ENCODE measurements around the gene NAALAD2.
"Not testable (repeated sequence)": the region's sequence is repeated elsewhere in the genome, so short reads cannot be mapped to it uniquely, and the experiment has no call there.

NAALAD2 gene

DNA sequence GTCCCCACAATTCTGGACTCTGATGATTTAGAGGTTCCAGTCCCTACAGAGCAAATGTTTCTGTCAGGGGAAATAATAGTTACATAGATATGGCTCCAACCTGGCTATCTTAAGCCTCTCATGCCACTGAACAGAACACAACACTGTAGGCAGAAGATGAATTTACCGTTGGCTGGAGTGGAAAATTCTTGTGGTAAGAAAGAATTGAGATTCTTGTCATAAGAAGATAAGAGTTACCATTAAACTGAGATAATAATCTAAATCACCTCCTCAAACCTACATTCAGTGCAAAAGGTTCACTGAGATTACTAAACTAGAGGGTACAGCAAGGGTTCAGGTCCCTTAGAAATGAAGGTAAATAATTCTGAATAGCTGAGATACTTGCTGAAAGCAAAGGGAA is 10.1 kb upstream of the NAALAD2 start:
- TF ChIP-seq, protein P1, sequence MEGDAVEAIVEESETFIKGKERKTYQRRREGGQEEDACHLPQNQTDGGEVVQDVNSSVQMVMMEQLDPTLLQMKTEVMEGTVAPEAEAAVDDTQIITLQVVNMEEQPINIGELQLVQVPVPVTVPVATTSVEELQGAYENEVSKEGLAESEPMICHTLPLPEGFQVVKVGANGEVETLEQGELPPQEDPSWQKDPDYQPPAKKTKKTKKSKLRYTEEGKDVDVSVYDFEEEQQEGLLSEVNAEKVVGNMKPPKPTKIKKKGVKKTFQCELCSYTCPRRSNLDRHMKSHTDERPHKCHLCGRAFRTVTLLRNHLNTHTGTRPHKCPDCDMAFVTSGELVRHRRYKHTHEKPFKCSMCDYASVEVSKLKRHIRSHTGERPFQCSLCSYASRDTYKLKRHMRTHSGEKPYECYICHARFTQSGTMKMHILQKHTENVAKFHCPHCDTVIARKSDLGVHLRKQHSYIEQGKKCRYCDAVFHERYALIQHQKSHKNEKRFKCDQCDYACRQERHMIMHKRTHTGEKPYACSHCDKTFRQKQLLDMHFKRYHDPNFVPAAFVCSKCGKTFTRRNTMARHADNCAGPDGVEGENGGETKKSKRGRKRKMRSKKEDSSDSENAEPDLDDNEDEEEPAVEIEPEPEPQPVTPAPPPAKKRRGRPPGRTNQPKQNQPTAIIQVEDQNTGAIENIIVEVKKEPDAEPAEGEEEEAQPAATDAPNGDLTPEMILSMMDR (IDR thresholded peaks at IDR 0.05; ENCODE audit: low read depth, low read length) = no peak
- Histone ChIP-seq H3K36me3 (no peaks in the 10 kb centered on the region), H3K4me3 (ENCODE audit: low read depth, low read length) (no peak overlapping the region), H3K4me1 (no peaks in the 10 kb centered on the region), H3K9me3 (no peaks in the 10 kb centered on the region), H3K27me3 (no peaks in the 10 kb centered on the region)
- DNase-seq = no peak

DNA sequence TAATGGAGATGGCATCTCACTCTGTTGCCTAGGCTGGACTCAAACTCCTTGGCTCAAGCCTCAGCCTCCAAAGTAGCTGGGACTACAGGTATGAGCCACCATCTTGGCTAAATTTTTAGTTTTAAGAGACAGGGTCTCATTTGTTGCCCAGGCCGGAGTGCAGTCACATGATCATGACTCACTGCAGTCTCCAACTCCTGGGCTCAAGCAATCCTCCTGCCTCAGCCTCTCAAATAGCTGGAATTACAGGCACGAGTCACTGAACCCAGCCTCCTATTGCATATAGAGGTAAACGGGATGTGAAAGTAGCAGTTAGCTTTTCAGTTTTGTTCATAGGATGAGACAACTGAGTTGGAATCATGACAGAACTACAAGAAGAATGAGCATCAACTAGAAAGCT is 9.5 kb upstream of the NAALAD2 start:
- H3K9me3 ChIP-seq = no peaks in the 10 kb centered on the region
- no peaks in the 10 kb centered on the region for H3K36me3 ChIP-seq
- DNase-seq = no peak
- no peaks in the 10 kb centered on the region for H3K4me1 ChIP-seq
- H3K4me3 ChIP-seq (ENCODE audit: low read depth, low read length) = no peak overlapping the region
- TF ChIP-seq, protein P1 (IDR thresholded peaks at IDR 0.05; ENCODE audit: low read depth, low read length) = no peak
- H3K27me3 ChIP-seq = no peaks in the 10 kb centered on the region

DNA sequence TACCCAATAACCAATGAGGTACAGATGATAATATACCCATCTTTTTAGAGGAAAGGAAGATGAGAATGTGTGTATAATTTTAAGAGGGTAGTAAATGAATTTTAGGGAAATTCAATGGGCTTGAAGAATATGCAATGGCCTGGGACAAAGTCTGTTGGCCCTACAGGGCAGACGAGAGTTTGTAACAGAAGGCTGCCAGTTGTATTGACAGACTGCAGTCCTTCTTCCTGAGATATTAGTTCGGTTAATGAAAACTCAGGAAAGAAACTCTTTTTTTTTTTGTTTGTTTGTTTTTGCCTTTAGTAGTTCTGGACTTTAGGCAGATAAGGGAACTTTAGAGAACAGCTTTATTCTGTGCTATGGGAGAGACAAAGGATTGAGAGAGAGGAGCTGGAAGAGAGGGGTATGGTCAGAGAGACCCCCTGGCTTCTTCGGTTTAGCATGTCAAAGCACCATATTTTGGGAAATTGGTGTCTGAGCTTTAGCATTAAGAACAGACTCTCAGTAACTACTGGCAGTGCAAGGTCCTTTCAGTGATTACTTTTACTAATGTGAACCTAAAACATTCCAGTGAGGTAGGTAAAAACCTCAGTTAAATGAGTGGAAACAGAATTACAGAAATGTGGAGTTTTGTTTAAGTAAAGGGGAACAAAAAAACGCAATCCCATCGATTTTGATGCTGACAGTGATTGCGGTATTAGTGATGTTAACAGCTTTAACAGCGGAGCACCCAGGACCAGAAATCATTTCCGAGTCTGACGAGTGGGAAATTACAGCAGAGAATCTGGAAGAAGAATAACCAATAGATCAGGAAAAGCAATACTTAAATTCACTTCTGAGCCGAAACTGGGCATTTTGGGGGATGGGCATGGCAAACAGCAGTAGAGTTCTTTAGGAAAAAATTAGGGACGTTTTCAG is 644 bp upstream of the NAALAD2 start:
- H3K4me3 ChIP-seq (ENCODE audit: low read depth, low read length) = peak overlapping the region; percentile 84
- no peaks in the 10 kb centered on the region for H3K36me3 ChIP-seq
- DNase-seq = no peak
- H3K4me1 ChIP-seq = peaks cover 6% of the 10 kb centered on the region
- no peaks in the 10 kb centered on the region for H3K9me3 ChIP-seq
- TF ChIP-seq, protein P1 (IDR thresholded peaks at IDR 0.05; ENCODE audit: low read depth, low read length) = no peak
- H3K27me3 ChIP-seq = no peaks in the 10 kb centered on the region

DNA sequence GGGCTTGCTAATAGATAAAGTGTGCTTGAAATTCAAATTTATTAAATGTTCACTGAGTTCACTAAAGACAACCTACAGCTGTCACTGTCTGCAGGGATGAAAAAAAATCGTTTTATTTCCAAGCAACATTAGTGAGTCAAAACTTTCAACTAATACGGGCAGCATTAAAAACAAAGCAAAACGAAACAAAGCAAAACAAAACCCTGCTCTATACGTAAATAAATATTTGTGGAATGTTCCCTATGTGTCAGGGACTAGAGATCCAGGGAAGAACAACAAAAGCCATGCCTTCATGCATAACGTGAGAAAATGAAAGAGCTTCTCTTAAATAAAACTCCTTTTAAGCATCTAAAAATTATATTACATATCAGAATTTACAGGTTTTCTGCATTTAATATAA is 553 bp downstream of the NAALAD2 start:
- no peaks in the 10 kb centered on the region for H3K9me3 ChIP-seq
- peaks cover 11% of the 10 kb centered on the region for H3K4me1 ChIP-seq
- H3K4me3 ChIP-seq (ENCODE audit: low read depth, low read length) = peak overlapping the region; percentile 84
- TF ChIP-seq, protein P1 (IDR thresholded peaks at IDR 0.05; ENCODE audit: low read depth, low read length) = no peak
- no peak for DNase-seq
- peaks cover 6% of the 10 kb centered on the region; the same call in 1 of the 2 replicates for H3K36me3 ChIP-seq
- H3K27me3 ChIP-seq = no peaks in the 10 kb centered on the region

DNA sequence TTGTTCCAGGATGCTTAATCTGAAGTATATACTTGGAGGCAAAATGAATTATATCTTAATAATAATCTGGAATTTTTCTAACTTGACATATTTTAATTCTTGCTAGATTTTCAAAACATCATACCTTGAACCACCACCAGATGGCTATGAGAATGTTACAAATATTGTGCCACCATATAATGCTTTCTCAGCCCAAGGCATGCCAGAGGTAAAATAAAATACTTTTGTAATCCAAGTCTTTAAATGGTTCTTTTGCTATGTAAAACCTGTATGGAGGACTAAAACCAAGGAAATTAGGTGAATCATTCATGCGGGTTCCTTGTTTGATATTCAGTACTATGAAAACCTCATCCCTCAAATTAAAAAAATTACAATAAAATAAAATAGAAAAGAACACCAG is 14.4 kb downstream of the NAALAD2 start:
- H3K27me3 ChIP-seq = no peaks in the 10 kb centered on the region
- peaks cover 35% of the 10 kb centered on the region for H3K36me3 ChIP-seq
- TF ChIP-seq, protein P1 (IDR thresholded peaks at IDR 0.05; ENCODE audit: low read depth, low read length) = peak; percentile 21; the same call in 1 of the 2 replicates
- no peak overlapping the region for H3K4me3 ChIP-seq (ENCODE audit: low read depth, low read length)
- H3K4me1 ChIP-seq = no peaks in the 10 kb centered on the region
- H3K9me3 ChIP-seq = no peaks in the 10 kb centered on the region
- no peak for DNase-seq

DNA sequence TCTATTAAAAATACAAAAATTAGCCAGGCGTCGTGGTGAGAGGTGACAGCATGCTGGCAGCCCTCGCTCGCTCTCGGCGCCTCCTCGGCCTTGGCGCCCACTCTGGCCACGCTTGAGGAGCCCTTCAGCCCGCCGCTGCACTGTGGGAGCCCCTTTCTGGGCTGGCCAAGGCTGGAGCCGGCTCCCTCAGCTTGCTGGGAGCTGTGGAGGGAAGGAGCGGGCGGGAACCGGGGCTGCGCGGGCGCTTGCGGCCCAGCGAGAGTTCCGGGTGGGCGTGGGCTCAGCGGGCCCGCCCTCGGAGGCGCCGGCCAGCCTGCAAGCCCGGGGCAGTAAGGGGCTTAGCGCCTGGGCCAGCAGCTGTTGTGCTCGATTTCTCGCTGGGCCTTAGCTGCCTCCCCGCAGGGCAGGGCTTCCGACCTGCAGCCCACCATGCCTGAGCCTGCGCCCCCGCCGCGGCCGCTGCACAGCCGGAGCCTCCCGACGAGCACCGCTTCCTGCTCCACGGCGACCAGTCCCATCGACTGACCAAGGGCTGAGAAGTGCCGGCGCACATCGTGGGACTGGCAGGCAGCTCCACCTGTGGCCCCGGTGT is 32.6 kb downstream of the NAALAD2 start:
- H3K4me3 ChIP-seq (ENCODE audit: low read depth, low read length); H3K9me3 ChIP-seq; DNase-seq; H3K4me1 ChIP-seq; H3K27me3 ChIP-seq: not testable (repeated sequence)
- H3K36me3 ChIP-seq = peaks cover 28% of the 10 kb centered on the region

DNA sequence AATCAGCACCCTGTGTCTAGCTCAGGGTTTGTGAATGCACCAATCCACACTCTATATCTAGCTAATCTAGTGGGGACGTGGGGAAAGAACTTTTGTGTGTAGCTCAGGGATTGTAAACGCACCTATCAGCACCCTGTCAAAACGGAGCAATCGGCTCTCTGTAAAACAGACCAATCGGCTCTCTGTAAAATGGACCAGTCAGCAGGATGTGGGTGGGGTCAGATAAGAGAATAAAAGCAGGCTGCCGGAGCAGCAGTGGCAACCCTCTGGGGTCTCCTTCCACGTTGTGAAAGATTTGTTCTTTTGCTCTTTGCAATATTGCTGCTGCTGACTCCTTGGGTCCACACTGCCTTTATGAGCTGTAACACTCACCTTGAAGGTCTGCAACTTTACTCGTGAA is 33.2 kb downstream of the NAALAD2 start:
- H3K36me3 ChIP-seq = peaks cover 28% of the 10 kb centered on the region
- H3K4me3 ChIP-seq (ENCODE audit: low read depth, low read length); DNase-seq; H3K9me3 ChIP-seq; H3K4me1 ChIP-seq; H3K27me3 ChIP-seq: not testable (repeated sequence)
